HEK293T (cell line): Measurements from ENCODE around the gene MMD2.

Source experiments
- CTCF ChIA-PET: fragments of 350-600 bp; formaldehyde crosslinking; extraction: SDS; loops from one replicate; lab custom pipeline; 2021; ENCODE audit warnings: antibody characterized with exemption, inconsistent platforms; lab: Yijun Ruan, JAX
- POLR2A ChIA-PET: fragments of 350-600 bp; formaldehyde crosslinking; extraction: SDS; loops from one replicate; lab custom pipeline; 2020; ENCODE audit warnings: antibody characterized with exemption, inconsistent platforms; lab: Yijun Ruan, JAX
- DNase-seq: peaks from one replicate; pipeline ENCODE4 v3.0.0; 2012; ENCODE audit warnings: mixed read lengths; ENCODE audit errors: extremely low spot score
- ARNT ChIP-seq: fragments of 450-650 bp; IDR thresholded peaks from 2 replicates; pipeline ENCODE4 v1.6.1; 2017; ENCODE audit warnings: mild to moderate bottlenecking
- BHLHE40 ChIP-seq: fragments of 450-650 bp; IDR thresholded peaks from 2 replicates; pipeline ENCODE4 v1.6.1; 2016; ENCODE audit warnings: mild to moderate bottlenecking, moderate library complexity, borderline replicate concordance
- CTBP1 ChIP-seq: fragments of 450-650 bp; IDR thresholded peaks from 2 replicates; pipeline ENCODE4 v1.6.1; 2016; ENCODE audit warnings: borderline replicate concordance
- ELF4 ChIP-seq: fragments of 450-650 bp; IDR thresholded peaks from 2 replicates; pipeline ENCODE4 v1.6.1; 2017; ENCODE audit warnings: antibody characterized with exemption
- FOXA1 ChIP-seq: fragments of 450-650 bp; IDR thresholded peaks from 2 replicates; pipeline ENCODE4 v1.6.1; 2016; ENCODE audit warnings: mild to moderate bottlenecking
- FOXK2 ChIP-seq: fragments of 450-650 bp; IDR thresholded peaks from 2 replicates; pipeline ENCODE4 v1.6.1; 2016; ENCODE audit warnings: mild to moderate bottlenecking
- FOXM1 ChIP-seq: fragments of 450-650 bp; IDR thresholded peaks from 2 replicates; pipeline ENCODE4 v1.6.1; 2017; ENCODE audit warnings: mild to moderate bottlenecking, borderline replicate concordance
- HDGF ChIP-seq: fragments of 450-650 bp; IDR thresholded peaks from 2 replicates; pipeline ENCODE4 v1.6.1; 2017; ENCODE audit warnings: antibody characterized with exemption, borderline replicate concordance
- L3MBTL2 ChIP-seq: fragments of 450-650 bp; conservative IDR thresholded peaks from 2 replicates; pipeline ENCODE4 v1.6.1; 2016; ENCODE audit warnings: mild to moderate bottlenecking
- LEF1 ChIP-seq: fragments of 450-650 bp; IDR thresholded peaks from 2 replicates; pipeline ENCODE4 v1.6.1; 2017; ENCODE audit warnings: mild to moderate bottlenecking, borderline replicate concordance
- NFRKB ChIP-seq: fragments of 450-650 bp; IDR thresholded peaks from 2 replicates; pipeline ENCODE4 v1.6.1; 2016; ENCODE audit warnings: mild to moderate bottlenecking, moderate library complexity
- PKNOX1 ChIP-seq: fragments of 450-650 bp; IDR thresholded peaks from 2 replicates; pipeline ENCODE4 v1.6.1; 2016
- SP1 ChIP-seq: fragments of 450-650 bp; IDR thresholded peaks from 2 replicates; pipeline ENCODE4 v1.6.1; 2017
- SUZ12 ChIP-seq: fragments of 450-650 bp; IDR thresholded peaks from 2 replicates; pipeline ENCODE4 v1.6.1; 2016; ENCODE audit warnings: mild to moderate bottlenecking
- TARDBP ChIP-seq: fragments of 450-650 bp; IDR thresholded peaks from 2 replicates; pipeline ENCODE4 v1.6.1; 2016
- ZNF384 ChIP-seq: fragments of 450-650 bp; IDR thresholded peaks from 2 replicates; pipeline ENCODE4 v1.6.1; 2016

MMD2 gene

GRCh38 chr7:4888161-4888560 is 70.8 kb downstream of the MMD2 start:
- ChIA-PET CTCF (no interaction called here), POLR2A (no interaction called here)
- no peak for DNase-seq
- no peak for TF ChIP-seq HDGF
- TF ChIP-seq TARDBP: no peak
- no peak for TF ChIP-seq ELF4
- TF ChIP-seq SP1: no peak
- no peak for TF ChIP-seq SUZ12
- TF ChIP-seq ZNF384: no peak

- ChIA-PET POLR2A (no interaction called here), CTCF (no interaction called here)
- DNase-seq: no peak
- TF ChIP-seq L3MBTL2 (no peak), SP1 (no peak), ELF4 (no peak), BHLHE40 (no peak), ARNT (no peak), LEF1 (no peak), FOXM1 (no peak), FOXA1 (no peak), CTBP1 (no peak)
Measured at GRCh38 chr7:4886671-4887070, 72.3 kb downstream of the MMD2 start.

GRCh38 chr7:4885317-4885807 is 73.6 kb downstream of the MMD2 start:
- ChIA-PET POLR2A (no interaction called here), CTCF (interaction anchor here (1.0 kb wide), 1 partner anchor 56 kb away, joined by 3 read pairs; no protein-coding TSS in a partner anchor)
- DNase-seq: no peak
- TF ChIP-seq CTBP1: no peak
- no peak for TF ChIP-seq TARDBP
- TF ChIP-seq FOXM1: no peak
- no peak for TF ChIP-seq NFRKB
- TF ChIP-seq BHLHE40: no peak
- no peak for TF ChIP-seq ARNT
- no peak for TF ChIP-seq SP1
- no peak for TF ChIP-seq ZNF384
- no peak for TF ChIP-seq FOXA1
- TF ChIP-seq FOXK2: no peak
- TF ChIP-seq L3MBTL2: no peak
- no peak for TF ChIP-seq SUZ12

- POLR2A ChIA-PET: no interaction called here
- TF ChIP-seq ZNF384: no peak
- no peak for TF ChIP-seq SP1
- no peak for TF ChIP-seq FOXK2
- no peak for TF ChIP-seq HDGF
- TF ChIP-seq PKNOX1: no peak
- CTCF ChIA-PET: interaction anchor here (0.6 to 1.3 kb wide), 6 partner anchors 34 to 203 kb away, joined by 3 to 7 read pairs (median 3); no protein-coding TSS in a partner anchor
- DNase-seq: no peak
Measured at GRCh38 chr7:4884164-4884563, 74.8 kb downstream of the MMD2 start.

GRCh38 chr7:4883372-4884144 is 75.4 kb downstream of the MMD2 start, which contains the start of gene RADIL:
Gene RADIL, minus strand, starts transcription at chr7:4883716. Its CDS starts 5,577 bp downstream, at chr7:4878139.
- POLR2A ChIA-PET: interaction anchor here (1.2 kb wide), 2 partner anchors 50 to 85 kb away, joined by 3 read pairs; no protein-coding TSS in a partner anchor
- TF ChIP-seq SP1: peak; percentile 46; the same call in 1 of the 2 replicates
- TF ChIP-seq HDGF: no peak
- TF ChIP-seq BHLHE40: no peak
- TF ChIP-seq ARNT: 0 out of 2 replicates have a peak, but pooled peaks have one; percentile 35
- TF ChIP-seq PKNOX1: no peak
- no peak for TF ChIP-seq SUZ12
- no peak for TF ChIP-seq ZNF384
- CTCF ChIA-PET: interaction anchor here (0.6 to 1.3 kb wide), 14 partner anchors 9 to 270 kb away, joined by 3 to 7 read pairs (median 3); no protein-coding TSS in a partner anchor
- peak; percentile 99 for DNase-seq

DNA sequence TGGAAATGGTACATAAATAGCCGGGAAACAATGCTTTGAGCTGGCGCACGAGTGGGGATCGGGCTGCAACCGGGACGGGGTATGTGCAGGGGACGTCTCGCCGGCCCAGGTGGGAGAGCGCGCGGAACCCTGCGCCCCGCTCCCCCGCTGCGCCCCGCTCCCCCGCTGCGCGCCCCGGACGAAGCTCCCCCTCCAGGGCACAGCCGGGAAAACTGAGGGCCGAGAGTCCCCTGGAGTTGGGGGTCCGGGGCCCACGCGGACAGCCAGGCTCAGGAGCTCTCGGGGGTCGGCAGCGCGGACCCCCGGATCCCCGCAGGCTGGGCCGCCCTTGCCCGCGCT is 76.0 kb downstream of the MMD2 start:
- DNase-seq: no peak
- ChIA-PET CTCF (interaction anchor here (0.6 to 1.3 kb wide), 11 partner anchors 9 to 269 kb away, joined by 3 to 7 read pairs (median 3); no protein-coding TSS in a partner anchor), POLR2A (interaction anchor here (0.8 to 1.2 kb wide), 3 partner anchors 9 to 85 kb away, joined by 3 read pairs; no protein-coding TSS in a partner anchor)
- TF ChIP-seq ELF4 (no peak), L3MBTL2 (no peak), SUZ12 (no peak), FOXM1 (no peak), SP1 (no peak), TARDBP (no peak), FOXK2 (no peak), PKNOX1 (no peak), HDGF (no peak), CTBP1 (no peak), ZNF384 (no peak), BHLHE40 (no peak), NFRKB (no peak), ARNT (no peak)
